HCT116 (cell line): ENCODE results near the gene JAK3. TPM values are rescaled to one million over a fixed set of nuclear protein-coding genes. Genes with fewer than 3 reads are reported as not detected.

Source experiments
- ATAC-seq: fragments of 200-7000 bp; cut with Tn5 transposase; 2 replicates; pipeline ENCODE4 v1.9.1; 2020; ENCODE audit warnings: mild to moderate bottlenecking, moderate library complexity
- BruUV-seq: library from RNA; stranded (reverse); fragments of 400-500 nt; replicated peaks from 2 replicates; lab custom pipeline; 2021; lab: Mats Ljungman, UMichigan
- CTCF ChIA-PET: fragments of 300-600 bp; sonication (Branson Sonifier 250); formaldehyde crosslinking; loops from one replicate; lab custom pipeline; 2021; ENCODE audit warnings: antibody characterized with exemption; lab: Charles Lee
- POLR2A ChIA-PET: fragments of 300-600, 350-600 bp; sonication (Branson Sonifier 250); formaldehyde crosslinking; loops from one replicate; lab custom pipeline; 2021; ENCODE audit warnings: antibody characterized with exemption; lab: Charles Lee
- RAD21 ChIA-PET, 2 experiments: fragments of 300-600 bp; sonication (Branson Sonifier 250); formaldehyde crosslinking; loops; one replicate each; lab custom pipeline; 2023; ENCODE audit warnings: low total read pairs in 2 of 2; ENCODE audit not compliant: uncharacterized antibody in 2 of 2, unreplicated experiment in 2 of 2, low non-redundant PET in 1 of 2; lab: Charles Lee
- DNase-seq: peaks from one replicate; pipeline ENCODE4 v3.0.0-alpha.2; 2010; ENCODE audit warnings: low read depth, low spot score
- H2AFZ ChIP-seq: fragments of 200-600 bp; shearing (Covaris generic), sonication (generic); 2 replicates; pipeline ENCODE4 v1.6.1; 2017; ENCODE audit warnings: low read depth, mixed run types, mixed read lengths, antibody characterized with exemption, low read length; ENCODE audit not compliant: poor library complexity, severe bottlenecking
- H3K27ac ChIP-seq: 2 replicates; pipeline ENCODE4 v1.5.1; 2012; ENCODE audit warnings: low read depth, low read length
- H3K27me3 ChIP-seq: fragments of 200-600 bp; sonication (generic); 2 replicates; pipeline ENCODE4 v1.6.1; 2016; ENCODE audit warnings: mixed run types, low read length, mixed read lengths; ENCODE audit not compliant: insufficient read depth
- H3K36me3 ChIP-seq, 2 experiments: fragments of 200-500 bp in 1 of 2; fragments of 200-600 bp in 1 of 2; sonication (Bioruptor generic) in 1 of 2; sonication (generic) in 1 of 2; 2 replicates each; pipeline versions ENCODE4 v1.5.1 to v1.6.1; 2014 to 2016; ENCODE audit warnings: low read length in 2 of 2, inconsistent platforms in 1 of 2, mixed read lengths in 1 of 2, mixed run types in 1 of 2; ENCODE audit not compliant: insufficient read depth in 2 of 2, control insufficient read depth in 1 of 2
- H3K4me1 ChIP-seq, 2 experiments: fragments of 200-600 bp in 1 of 2; sonication (generic) in 1 of 2; 2 replicates each; pipeline versions ENCODE4 v1.5.1 to v1.6.1; 2012 to 2017; ENCODE audit warnings: low read length in 2 of 2, inconsistent platforms in 1 of 2, mild to moderate bottlenecking in 1 of 2, mixed read lengths in 1 of 2, mixed run types in 1 of 2, moderate library complexity in 1 of 2; ENCODE audit not compliant: insufficient read depth in 2 of 2, control insufficient read depth in 1 of 2
- H3K4me2 ChIP-seq: fragments of 200-600 bp; sonication (generic); 2 replicates; pipeline ENCODE4 v1.6.1; 2017; ENCODE audit warnings: mixed run types, low read length, mixed read lengths
- H3K4me3 ChIP-seq, 2 experiments: fragments of 200-600 bp in 1 of 2; sonication (generic) in 1 of 2; replicated peaks in 1 of 2; 2 replicates each; pipeline ENCODE4 v1.5.1; 2011 to 2016; ENCODE audit warnings: low read length in 2 of 2, control low read depth in 1 of 2, low read depth in 1 of 2, mild to moderate bottlenecking in 1 of 2, mixed read lengths in 1 of 2, mixed run types in 1 of 2
- H3K79me2 ChIP-seq: fragments of 200-600 bp; sonication (generic); 2 replicates; pipeline ENCODE4 v1.6.1; 2017; ENCODE audit warnings: mild to moderate bottlenecking, mixed run types, low read length, moderate library complexity, mixed read lengths; ENCODE audit not compliant: insufficient read depth
- H3K9ac ChIP-seq: fragments of 200-600 bp; sonication (generic); 2 replicates; pipeline ENCODE4 v1.6.1; 2016; ENCODE audit warnings: low read length, mixed read lengths
- H3K9me2 ChIP-seq: fragments of 200-600 bp; sonication (generic), shearing (Covaris generic); 2 replicates; pipeline ENCODE4 v1.6.1; 2017; ENCODE audit warnings: mixed run types, mild to moderate bottlenecking, moderate library complexity; ENCODE audit not compliant: insufficient read depth
- H3K9me3 ChIP-seq, 2 experiments: fragments of 200-500 bp in 1 of 2; fragments of 200-600 bp in 1 of 2; sonication (Bioruptor generic) in 1 of 2; sonication (generic) in 1 of 2; 2 replicates each; pipeline ENCODE4 v1.6.1; 2014 to 2017; ENCODE audit warnings: low read length in 2 of 2, mixed read lengths in 2 of 2, inconsistent platforms in 1 of 2, low read depth in 1 of 2, mild to moderate bottlenecking in 1 of 2, mixed run types in 1 of 2, moderate library complexity in 1 of 2; ENCODE audit not compliant: control insufficient read depth in 1 of 2, insufficient read depth in 1 of 2
- H4K20me1 ChIP-seq: fragments of 200-600 bp; sonication (generic), shearing (Covaris generic); 2 replicates; pipeline ENCODE4 v1.6.1; 2017; ENCODE audit warnings: mixed run types, mild to moderate bottlenecking, moderate library complexity; ENCODE audit not compliant: insufficient read depth
- CBX3 ChIP-seq: IDR thresholded peaks from 2 replicates; pipeline ENCODE4 v1.6.1; 2012; ENCODE audit warnings: low read depth
- CEBPB ChIP-seq: IDR thresholded peaks from 2 replicates; pipeline ENCODE4 v1.6.1; 2012; ENCODE audit warnings: low read depth
- EGR1 ChIP-seq: IDR thresholded peaks from 2 replicates; pipeline ENCODE4 v1.6.1; 2012; ENCODE audit warnings: low read depth
- EZH2 ChIP-seq: fragments of 200-600 bp; sonication (generic); IDR thresholded peaks from 2 replicates; pipeline ENCODE4 v1.6.1; 2017; ENCODE audit warnings: antibody characterized with exemption, mixed run types
- EZH2phosphoT487 ChIP-seq: fragments of 200-600 bp; IDR thresholded peaks from 2 replicates; pipeline ENCODE4 v1.6.1; 2018; ENCODE audit warnings: antibody characterized with exemption, borderline replicate concordance
- FOSL1 ChIP-seq: IDR thresholded peaks from 2 replicates; pipeline ENCODE4 v1.6.1; 2012; ENCODE audit warnings: low read depth
- JUND ChIP-seq: IDR thresholded peaks from 2 replicates; pipeline ENCODE4 v1.6.1; 2012
- POLR2AphosphoS5 ChIP-seq: IDR thresholded peaks from 2 replicates; pipeline ENCODE4 v1.6.1; 2011; ENCODE audit warnings: mild to moderate bottlenecking, low read depth, low read length, moderate library complexity
- RAD21 ChIP-seq: IDR thresholded peaks from 2 replicates; pipeline ENCODE4 v1.6.1; 2012; ENCODE audit warnings: low read depth, mild to moderate bottlenecking
- REST ChIP-seq: IDR thresholded peaks from 2 replicates; pipeline ENCODE4 v1.6.1; 2012; ENCODE audit warnings: low read depth
- SIN3A ChIP-seq: IDR thresholded peaks from 2 replicates; pipeline ENCODE4 v1.6.1; 2012; ENCODE audit warnings: low read depth
- SP1 ChIP-seq: IDR thresholded peaks from 2 replicates; pipeline ENCODE4 v1.6.1; 2012; ENCODE audit warnings: low read depth
- SRF ChIP-seq: IDR thresholded peaks from 2 replicates; pipeline ENCODE4 v1.6.1; 2012; ENCODE audit warnings: low read depth
- ZBTB33 ChIP-seq: IDR thresholded peaks from 2 replicates; pipeline ENCODE4 v1.6.1; 2011; ENCODE audit warnings: mild to moderate bottlenecking, low read length, moderate library complexity; ENCODE audit not compliant: insufficient replicate concordance; ENCODE audit errors: extremely low read depth
- intact Hi-C: fragments of 100-400 bp; cut with micrococcal nuclease; formaldehyde crosslinking; loops from 2 replicates; pipeline ENCODE4 v1.10.0; 2022
- total RNA-seq: library from RNA; stranded (reverse); gene quantifications from one replicate; pipeline ENCODE4 v1.2.1, GENCODE V29; 2021; ENCODE audit not compliant: unreplicated experiment
- TF ChIP-seq, protein P1 (sequence below): IDR thresholded peaks from 2 replicates; pipeline ENCODE4 v1.6.1; 2012
- TF ChIP-seq, protein P2 (sequence below): IDR thresholded peaks from 2 replicates; pipeline ENCODE4 v1.6.1; 2012

Gene JAK3
- total RNA-seq, 1 experiment from 2014 or later, result 5.7 TPM

DNA sequence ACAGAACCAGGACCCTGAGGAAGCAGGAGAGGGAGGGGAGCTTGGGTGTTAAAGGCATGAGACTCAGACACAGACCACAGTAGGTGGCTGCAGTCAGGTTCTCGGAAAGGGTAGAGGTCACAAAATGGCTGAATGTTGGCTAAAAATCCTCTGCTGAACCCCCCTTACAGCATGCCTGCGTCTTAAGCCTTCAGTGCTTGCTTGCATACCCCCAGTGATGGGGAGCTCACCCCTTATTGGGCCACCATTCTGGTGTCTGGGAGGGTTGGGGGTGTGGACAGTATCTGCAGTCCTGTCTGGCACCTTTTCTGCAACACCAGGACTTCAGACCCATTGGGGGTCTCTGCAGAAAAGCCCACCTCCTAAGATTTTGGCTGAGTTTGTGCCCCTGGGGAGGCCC lies 67.0 kb downstream of the JAK3 start:
- intact Hi-C loops, result no loop called here
- ChIA-PET CTCF (no interaction called here), RAD21 (no interaction called here), POLR2A (interaction anchor here (0.6 kb wide), 1 partner anchor 811 kb away, joined by 4 read pairs; no protein-coding TSS in a partner anchor)
- Histone ChIP-seq H3K79me2 (no peaks in the 10 kb centered on the region), H3K27me3 (no peaks in the 10 kb centered on the region), H3K36me3 (0 out of 4 replicates have a peak, but pooled peaks cover 0 to 6% of the 10 kb centered on the region in 2 experiments), H3K4me3 (no peak overlapping the region), H3K9me2 (no peaks in the 10 kb centered on the region), H3K4me2 (no peak overlapping the region), H2AFZ (no peak overlapping the region), H3K4me1 (peaks cover 17 to 37% of the 10 kb centered on the region in 2 experiments), H3K27ac (no peak overlapping the region), H3K9me3 (no peaks in the 10 kb centered on the region), H3K9ac (no peak overlapping the region), H4K20me1 (no peaks in the 10 kb centered on the region)
- DNase-seq (no peak), ATAC-seq (no peak)
- no peak for TF ChIP-seq REST
- TF ChIP-seq, protein P1, sequence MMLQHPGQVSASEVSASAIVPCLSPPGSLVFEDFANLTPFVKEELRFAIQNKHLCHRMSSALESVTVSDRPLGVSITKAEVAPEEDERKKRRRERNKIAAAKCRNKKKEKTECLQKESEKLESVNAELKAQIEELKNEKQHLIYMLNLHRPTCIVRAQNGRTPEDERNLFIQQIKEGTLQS, result no peak
- no peak for TF ChIP-seq JUND
- TF ChIP-seq SIN3A, result no peak
- TF ChIP-seq CBX3, result no peak
- TF ChIP-seq, protein P2, sequence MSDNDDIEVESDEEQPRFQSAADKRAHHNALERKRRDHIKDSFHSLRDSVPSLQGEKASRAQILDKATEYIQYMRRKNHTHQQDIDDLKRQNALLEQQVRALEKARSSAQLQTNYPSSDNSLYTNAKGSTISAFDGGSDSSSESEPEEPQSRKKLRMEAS, result no peak
- TF ChIP-seq ZBTB33, result no peak
- no peak for TF ChIP-seq SRF
- no peak for TF ChIP-seq RAD21
- TF ChIP-seq SP1, result no peak
- no peak for TF ChIP-seq POLR2AphosphoS5
- TF ChIP-seq EZH2, result no peak
- no peak for TF ChIP-seq EZH2phosphoT487
- TF ChIP-seq FOSL1, result no peak
- TF ChIP-seq EGR1, result no peak
- TF ChIP-seq CEBPB, result no peak
- BruUV-seq, result no TSS peak
